Measurements from ENCODE around the gene SST. TPM values are rescaled to one million over a fixed set of nuclear protein-coding genes. Genes with fewer than 3 reads are reported as not detected.

The SST gene
- total and polyA plus RNA-seq, 2 of the 4 experiments (the other 2 are of a cell fraction), result not detected

DNA sequence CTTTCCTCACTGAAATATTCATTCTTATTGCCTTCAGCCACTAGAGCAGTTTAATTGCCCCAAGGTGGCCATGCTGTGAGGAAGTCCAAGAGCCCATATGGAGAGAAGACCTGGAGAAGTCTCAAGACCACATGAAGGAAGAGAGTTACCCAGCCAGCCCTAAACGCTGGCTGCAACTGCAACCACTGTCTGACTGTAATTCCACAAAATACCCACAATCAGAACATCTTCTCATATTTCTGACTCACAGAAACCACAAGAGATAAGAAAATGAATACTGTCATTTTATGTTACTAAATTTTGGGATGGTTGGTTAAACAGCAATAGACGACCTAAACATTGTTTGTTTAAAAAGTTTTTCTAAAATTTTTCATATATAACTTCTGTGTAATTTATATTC, 14.7 kb upstream of the SST start:
- Histone ChIP-seq H3K4ac (ENCODE audit: low read depth, low read length) (no peak overlapping the region), H3K14ac (replicated peaks; ENCODE audit: low read depth, low read length) (no peak overlapping the region), H3K9me1 (ENCODE audit: insufficient read depth, low read length) (no peaks in the 10 kb centered on the region), H3K23ac (ENCODE audit: low read depth, low read length) (no peak overlapping the region), H3K4me1 (ENCODE audit: control insufficient read depth, insufficient read depth, low read length) (no peaks in the 10 kb centered on the region), H2AFZ (replicated peaks; ENCODE audit: low read length, poor library complexity) (no peak overlapping the region), H4K20me1 (ENCODE audit: insufficient read depth, low read length) (no peaks in the 10 kb centered on the region), H4K91ac (ENCODE audit: insufficient read depth, low read depth, low read length) (no peak overlapping the region), H4K8ac (ENCODE audit: low read depth in 2 of 2, low read length in 2 of 2) (no peak overlapping the region), H3K9ac (ENCODE audit: low read depth, low read length) (no peak overlapping the region), H2BK120ac (ENCODE audit: low read depth, low read length) (no peak overlapping the region), H2BK20ac (ENCODE audit: low read depth, low read length) (no peak overlapping the region), H3K18ac (ENCODE audit: low read depth, low read length) (no peak overlapping the region), H3K79me1 (ENCODE audit: low read depth in 1 of 2, low read length in 2 of 2) (no peaks in the 10 kb centered on the region), H3K4me3 (ENCODE audit: insufficient read depth, low read depth, low read length) (no peak overlapping the region), H2BK15ac (ENCODE audit: low read depth, low read length) (no peak overlapping the region), H3K56ac (ENCODE audit: extremely low read depth, insufficient read depth, low read length) (no peak overlapping the region), H2AK9ac (replicated peaks; ENCODE audit: low read depth, low read length, poor library complexity) (no peak overlapping the region), H2BK5ac (ENCODE audit: low read depth, low read length, poor library complexity, severe bottlenecking) (no peak overlapping the region), H3K36me3 (ENCODE audit: control insufficient read depth, insufficient read depth, low read length) (no peaks in the 10 kb centered on the region), H3K9me3 (ENCODE audit: control insufficient read depth, insufficient read depth, low read length) (peaks cover 7% of the 10 kb centered on the region; the same call in 1 of the 2 replicates), H2AK5ac (ENCODE audit: low read depth, low read length) (no peak overlapping the region), H3K27me3 (ENCODE audit: control insufficient read depth, insufficient read depth, low read length) (peaks cover 16% of the 10 kb centered on the region), H4K5ac (ENCODE audit: low read depth, low read length) (no peak overlapping the region), H3K27ac (ENCODE audit: insufficient read depth, low read length) (no peak overlapping the region), H3K4me2 (ENCODE audit: low read depth, low read length) (no peak overlapping the region)
- intact Hi-C loops (cut with micrococcal nuclease), result no loop called here
- ChIA-PET CTCF (interaction anchor here (2.8 kb wide), 1 partner anchor 366 kb away, joined by 18 read pairs; no protein-coding TSS in a partner anchor), POLR2A (ENCODE audit: unreplicated experiment) (no interaction called here)
- WGBS, 2 experiments (ENCODE audit: extremely low coverage in 2 of 2, insufficient read length in 1 of 2), result no CpG with 5 or more reads among the region's 2 CpGs
- TF ChIP-seq RFX5 (IDR thresholded peaks at IDR 0.05; ENCODE audit: low read depth, low read length), result no peak
- TF ChIP-seq MAFK (IDR thresholded peaks at IDR 0.05; ENCODE audit: low read depth, low read length), result no peak
- no peak for TF ChIP-seq USF2 (IDR thresholded peaks at IDR 0.05; ENCODE audit: low read depth, low read length)
- TF ChIP-seq NFE2L2 (IDR thresholded peaks at IDR 0.05; ENCODE audit: low read depth, low read length), result no peak
- TF ChIP-seq, protein P1, sequence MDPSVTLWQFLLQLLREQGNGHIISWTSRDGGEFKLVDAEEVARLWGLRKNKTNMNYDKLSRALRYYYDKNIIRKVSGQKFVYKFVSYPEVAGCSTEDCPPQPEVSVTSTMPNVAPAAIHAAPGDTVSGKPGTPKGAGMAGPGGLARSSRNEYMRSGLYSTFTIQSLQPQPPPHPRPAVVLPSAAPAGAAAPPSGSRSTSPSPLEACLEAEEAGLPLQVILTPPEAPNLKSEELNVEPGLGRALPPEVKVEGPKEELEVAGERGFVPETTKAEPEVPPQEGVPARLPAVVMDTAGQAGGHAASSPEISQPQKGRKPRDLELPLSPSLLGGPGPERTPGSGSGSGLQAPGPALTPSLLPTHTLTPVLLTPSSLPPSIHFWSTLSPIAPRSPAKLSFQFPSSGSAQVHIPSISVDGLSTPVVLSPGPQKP (IDR thresholded peaks at IDR 0.05; ENCODE audit: borderline replicate concordance, low read depth, low read length), result no peak
- TF ChIP-seq RAD21 (IDR thresholded peaks at IDR 0.05; ENCODE audit: low read length), result no peak
- no peak for TF ChIP-seq POLR2A (IDR thresholded peaks at IDR 0.05; ENCODE audit: low read depth, low read length)
- no peak for TF ChIP-seq FOS (IDR thresholded peaks at IDR 0.05; ENCODE audit: low read depth, low read length)
- TF ChIP-seq CTCF (conservative IDR thresholded peaks at IDR 0.05; ENCODE audit: low read depth, low read length), result no peak
- TF ChIP-seq CHD1 (IDR thresholded peaks at IDR 0.05; ENCODE audit: low read depth, low read length), result no peak
- no peak for TF ChIP-seq RCOR1 (IDR thresholded peaks at IDR 0.05; ENCODE audit: insufficient replicate concordance, low read length)
- TF ChIP-seq MAZ (IDR thresholded peaks at IDR 0.05; ENCODE audit: borderline replicate concordance, low read depth, low read length), result no peak
- no peak for TF ChIP-seq MXI1 (IDR thresholded peaks at IDR 0.05; ENCODE audit: borderline replicate concordance, low read depth, low read length)
- no peak for TF ChIP-seq BHLHE40 (IDR thresholded peaks at IDR 0.05; ENCODE audit: low read depth, low read length)
- in situ Hi-C loops (cut with MboI; ENCODE audit: low sequenced_read_pairs), result no loop called here
- DNase-seq (peak; percentile 24), ATAC-seq (ENCODE audit: low read depth) (no peak; the same call in 1 of the 2 replicates)
- no TSS peak for BruUV-seq (replicated peaks)
- dilution Hi-C loops (cut with HindIII; ENCODE audit: low sequenced_read_pairs, unreplicated experiment), result loop anchor here (25.0 kb wide), 2 partner anchors 373 to 473 kb away; no protein-coding TSS in a partner anchor

All from IMR-90 (cell line).